ENCODE measurements around the gene AP4S1.
"Not testable (repeated sequence)": the region's sequence is repeated elsewhere in the genome, so short reads cannot be mapped to it uniquely, and the experiment has no call there.

AP4S1 gene

DNA sequence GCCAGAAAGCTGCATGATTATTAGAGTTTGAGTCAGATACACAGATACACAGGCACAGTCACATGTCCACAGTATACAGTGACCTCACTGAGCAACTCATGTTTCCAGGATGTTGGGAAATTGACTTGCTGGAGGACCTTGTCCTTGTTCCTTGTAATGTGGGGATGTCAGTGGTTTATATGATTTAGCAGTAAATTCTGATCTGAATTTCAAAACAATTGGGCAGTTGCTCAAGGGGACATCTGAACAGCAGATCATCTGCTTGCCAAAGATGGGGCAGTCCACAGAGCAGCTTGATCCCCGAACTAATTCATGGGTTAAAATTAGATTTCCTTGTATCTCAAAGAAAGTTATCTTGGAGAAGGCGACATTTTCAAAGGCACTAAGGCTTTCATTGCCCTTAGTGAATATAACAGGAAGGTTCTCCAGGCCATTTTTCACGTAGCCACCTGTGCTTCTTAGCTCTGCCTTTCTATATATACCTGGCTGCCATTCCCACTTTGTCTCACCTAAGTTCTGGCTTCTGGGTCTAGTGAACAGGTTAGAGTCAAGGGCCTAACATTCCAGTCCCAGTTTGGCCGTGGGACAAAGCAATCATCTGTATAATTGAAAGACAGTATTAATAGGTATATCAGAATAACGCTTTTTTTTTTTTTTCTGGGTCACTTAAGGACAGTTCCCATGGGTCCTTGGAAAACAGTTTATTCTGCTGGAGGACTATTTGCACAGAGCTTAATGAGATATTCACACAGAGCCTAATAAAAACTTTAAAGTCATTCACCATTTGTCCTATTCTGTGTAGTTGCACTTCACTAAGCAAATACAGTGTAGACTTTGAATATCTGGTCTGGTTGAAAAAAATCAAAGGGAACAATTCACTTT, 65.7 kb downstream of the AP4S1 start:
- DNase-seq = no peak

GRCh38 chr14:31092160-31092708, 66.8 kb downstream of the AP4S1 start:
- no peak for DNase-seq

DNA sequence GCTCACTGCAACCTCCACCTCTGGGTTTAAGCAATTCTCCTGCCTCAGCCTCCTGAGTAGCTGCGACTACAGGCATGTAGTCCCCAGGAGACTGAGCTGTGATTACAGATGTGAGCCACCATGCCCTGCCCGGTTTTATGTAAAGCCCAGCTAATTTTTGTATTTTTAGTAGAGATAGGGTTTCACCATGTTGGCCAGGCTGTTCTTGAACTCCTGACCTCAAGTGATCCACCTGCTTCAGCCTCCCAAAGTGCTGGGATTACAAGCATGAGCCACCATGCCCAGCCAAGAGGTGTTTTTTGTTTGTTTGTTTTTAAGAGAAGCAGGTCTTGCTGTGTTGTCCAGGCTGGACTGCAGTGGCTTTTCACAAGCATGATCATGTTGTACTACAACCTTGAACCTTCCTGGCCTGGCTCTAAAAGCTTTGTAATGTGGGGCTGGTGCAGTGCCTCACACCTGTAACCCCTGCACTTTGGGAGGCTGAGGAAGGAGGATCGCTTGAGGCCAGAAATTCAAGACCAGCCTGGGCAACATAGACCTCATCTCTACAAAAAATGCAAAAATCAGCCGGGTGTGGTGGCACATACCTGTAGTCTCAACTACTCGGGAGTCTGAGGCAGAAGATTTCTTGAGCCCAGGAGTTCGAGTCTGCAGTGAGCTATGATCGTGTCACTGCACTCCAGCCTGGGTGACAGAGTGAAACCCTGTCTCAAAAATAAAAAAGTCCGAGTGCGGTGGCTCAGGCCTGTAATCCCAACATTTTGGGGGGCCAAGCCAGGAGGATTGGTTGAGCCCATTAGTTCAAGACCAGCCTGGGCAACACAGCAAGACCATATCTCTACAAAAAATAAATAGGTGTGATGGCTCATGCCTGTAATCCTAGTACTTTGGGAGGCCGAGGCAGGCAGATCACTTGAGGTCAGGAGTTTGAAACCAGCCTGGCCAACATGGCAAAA, 68.7 kb downstream of the AP4S1 start:
- DNase-seq = not testable (repeated sequence)

GRCh38 chr14:31095817-31096216, 70.4 kb downstream of the AP4S1 start:
- DNase-seq = not testable (repeated sequence)

DNA sequence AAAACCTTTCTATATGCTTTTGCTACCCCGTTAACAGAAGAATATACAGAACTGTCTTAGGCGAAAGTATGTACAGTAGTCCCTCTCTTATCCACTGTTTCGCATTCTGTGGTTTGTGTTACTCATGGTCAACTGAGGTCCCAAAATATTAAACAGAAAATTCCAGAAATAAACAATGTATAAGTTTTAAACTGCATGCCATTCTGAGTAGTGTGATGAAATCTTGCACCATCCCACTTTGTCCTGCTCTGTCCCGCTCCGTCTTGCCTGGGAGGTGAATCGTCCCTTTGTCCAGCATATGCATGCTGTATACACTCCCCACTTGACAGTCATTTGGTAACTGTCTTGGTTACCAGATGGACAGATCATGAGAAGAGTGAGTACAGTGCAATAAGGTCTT, 70.8 kb downstream of the AP4S1 start:
- DNase-seq = no peak

- DNase-seq = no peak
Measured at GRCh38 chr14:31097081-31097480, 71.6 kb downstream of the AP4S1 start.

GRCh38 chr14:31106768-31107167, 81.3 kb downstream of the AP4S1 start:
- DNase-seq = no peak

DNA sequence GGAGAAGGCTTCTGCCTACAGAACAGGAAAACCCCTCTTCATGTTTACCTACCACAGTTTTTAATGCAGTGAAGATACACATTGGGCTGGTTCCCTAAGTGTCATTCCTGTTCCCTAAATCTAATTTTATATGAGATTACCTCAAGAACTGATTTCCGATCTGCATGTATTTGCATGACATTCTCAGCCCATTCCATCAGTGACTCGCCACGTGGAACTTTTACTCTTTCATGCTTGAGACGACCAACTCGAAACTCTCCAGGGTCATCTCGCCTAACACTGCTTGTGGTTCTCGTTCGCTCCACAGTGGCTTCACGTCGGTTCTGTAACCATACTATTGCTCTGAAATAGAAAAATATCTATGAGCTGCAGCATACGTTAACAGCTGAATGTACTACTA, 83.8 kb downstream of the AP4S1 start:
- no peak for DNase-seq

DNA sequence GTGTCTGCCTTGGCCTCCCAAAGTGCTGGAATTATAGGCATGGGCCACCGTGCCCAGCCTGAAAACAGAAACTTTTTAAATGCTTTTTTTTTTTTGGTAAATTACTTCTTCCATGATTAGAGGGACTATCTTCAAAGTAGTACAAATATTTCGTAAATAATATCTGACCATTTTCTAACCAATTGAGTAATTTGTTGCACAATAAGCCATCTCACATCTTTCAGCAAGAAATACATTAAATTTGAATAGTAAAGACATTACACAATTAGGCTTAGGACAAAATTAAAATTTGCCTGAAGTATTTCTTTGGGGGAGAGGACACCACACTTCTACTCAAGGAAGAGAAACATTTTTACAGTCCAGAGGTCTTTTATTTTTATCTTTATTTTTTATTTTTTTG, 85.4 kb downstream of the AP4S1 start:
- no peak for DNase-seq

DNA sequence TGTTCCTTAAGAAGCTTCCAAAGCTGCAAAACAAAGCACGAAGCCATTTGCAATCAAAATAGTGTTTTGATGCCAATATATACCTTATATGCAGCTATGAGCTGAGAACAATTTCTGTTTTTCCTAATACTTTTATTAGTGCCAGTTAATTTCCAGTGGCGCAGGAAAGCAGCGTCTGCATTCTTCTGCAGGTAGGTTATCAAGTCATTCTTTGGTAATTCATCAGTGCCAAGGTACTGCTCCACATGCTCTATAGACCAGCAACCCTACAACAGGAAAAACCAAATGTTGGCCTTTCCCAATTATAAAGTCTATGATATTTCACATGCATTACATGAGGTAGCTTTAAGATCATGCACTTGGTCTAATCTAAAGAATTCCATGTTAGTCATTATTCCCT, 88.3 kb downstream of the AP4S1 start:
- DNase-seq = no peak

GRCh38 chr14:31118892-31119291, 93.4 kb downstream of the AP4S1 start:
- no peak for DNase-seq

GRCh38 chr14:31122098-31122611, 96.7 kb downstream of the AP4S1 start:
- DNase-seq = no peak

DNA sequence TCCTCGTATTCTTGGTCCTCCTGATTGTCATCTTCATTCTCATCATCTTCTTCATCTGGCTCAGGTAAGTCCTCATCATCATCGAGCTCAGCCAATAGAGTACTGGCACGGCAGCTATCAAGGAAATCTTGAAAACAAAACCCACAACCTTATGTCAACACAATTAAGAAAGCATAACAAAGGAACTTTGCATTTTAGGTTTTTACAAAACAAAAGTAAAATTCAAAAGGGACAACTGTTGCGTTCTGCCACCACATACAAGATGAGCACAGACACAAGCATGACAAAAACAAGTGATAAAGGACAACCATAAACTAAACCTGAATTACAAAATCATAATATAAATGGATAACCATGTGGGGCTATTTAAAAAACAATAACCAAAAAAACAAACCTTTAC, 97.5 kb downstream of the AP4S1 start:
- DNase-seq = no peak

DNA sequence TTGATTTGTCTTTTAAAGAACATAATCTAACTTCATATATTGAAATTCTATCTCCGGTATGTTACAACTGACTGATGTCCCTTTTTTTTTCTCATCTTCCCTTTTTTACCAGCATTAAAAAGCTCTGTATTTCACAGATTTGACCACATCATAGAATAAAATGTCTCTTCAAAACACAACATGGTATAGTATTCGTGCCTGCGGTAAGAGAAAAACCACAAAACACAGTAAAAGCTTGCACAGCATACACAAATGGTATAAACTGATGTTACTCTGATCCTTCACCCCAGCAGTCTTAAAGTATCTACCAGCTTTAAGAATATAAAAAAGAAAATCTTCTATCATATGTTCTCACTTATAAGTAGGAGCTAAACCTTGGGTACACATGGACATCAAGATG, 98.7 kb downstream of the AP4S1 start:
- DNase-seq = no peak

GRCh38 chr14:31125231-31125630, 99.8 kb downstream of the AP4S1 start:
- no peak for DNase-seq

GRCh38 chr14:31126680-31127079, 101.2 kb downstream of the AP4S1 start:
- DNase-seq = no peak

DNA sequence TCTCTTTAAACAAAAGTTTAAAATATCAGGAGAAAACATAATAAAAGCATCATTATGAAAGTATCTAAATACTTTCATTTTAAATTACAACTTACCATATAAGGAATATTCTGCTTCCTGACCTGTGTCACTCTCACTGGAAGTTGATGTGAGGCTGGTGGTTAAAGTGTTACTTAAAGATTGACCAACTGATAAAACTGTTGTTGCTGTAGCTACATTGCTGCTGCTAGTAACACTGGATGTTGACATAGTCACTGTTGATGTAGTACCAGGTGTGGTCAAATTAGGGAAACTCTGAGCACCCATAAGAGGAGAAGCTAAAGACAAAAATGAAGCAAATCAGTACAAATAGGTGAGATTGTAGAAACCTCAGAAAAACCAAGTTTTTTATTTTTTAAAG, 102.2 kb downstream of the AP4S1 start:
- no peak for DNase-seq

DNA sequence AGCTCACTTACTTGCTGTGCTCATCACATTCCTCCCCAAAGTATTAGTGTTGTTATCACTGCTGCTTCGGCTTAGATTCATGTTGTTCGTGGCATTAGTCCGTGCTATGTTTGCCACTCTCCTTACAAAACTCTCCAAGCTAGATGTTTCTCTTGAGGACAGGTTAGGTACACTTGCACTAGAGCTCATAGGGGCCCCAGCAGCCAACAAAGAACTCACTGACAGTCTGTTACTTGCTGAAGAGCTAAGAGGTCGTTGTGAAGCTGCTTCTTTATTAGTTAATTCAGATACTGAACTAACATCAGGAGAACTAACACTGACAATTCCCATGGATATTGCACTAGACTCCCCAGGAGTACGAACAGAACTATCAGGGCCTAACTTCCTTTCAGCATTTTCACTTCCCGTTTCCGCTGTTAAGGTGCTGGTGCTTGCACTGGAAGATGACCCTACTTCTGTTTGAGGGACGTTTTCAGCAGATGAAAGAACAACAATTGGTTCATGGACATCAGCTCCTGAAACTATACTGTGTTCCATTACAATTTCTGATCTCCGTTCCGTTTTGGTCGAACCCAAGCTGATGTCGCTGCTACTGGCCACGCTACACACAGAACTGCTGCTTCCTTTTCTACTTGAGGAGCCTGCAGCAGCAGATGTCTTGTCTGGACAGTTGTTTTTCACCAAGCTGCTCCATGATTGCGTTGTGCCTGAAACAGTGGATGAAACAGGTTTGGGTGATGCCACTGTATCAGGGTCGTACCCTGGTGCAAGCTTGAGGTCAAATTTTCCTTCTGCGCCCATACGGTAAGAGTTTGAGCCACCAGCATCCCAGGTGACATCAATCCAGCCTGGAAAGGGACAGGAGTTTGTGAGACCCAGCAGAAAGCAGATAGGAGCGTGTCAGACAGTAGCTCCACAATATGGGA, 103.4 kb downstream of the AP4S1 start:
- DNase-seq = no peak

DNA sequence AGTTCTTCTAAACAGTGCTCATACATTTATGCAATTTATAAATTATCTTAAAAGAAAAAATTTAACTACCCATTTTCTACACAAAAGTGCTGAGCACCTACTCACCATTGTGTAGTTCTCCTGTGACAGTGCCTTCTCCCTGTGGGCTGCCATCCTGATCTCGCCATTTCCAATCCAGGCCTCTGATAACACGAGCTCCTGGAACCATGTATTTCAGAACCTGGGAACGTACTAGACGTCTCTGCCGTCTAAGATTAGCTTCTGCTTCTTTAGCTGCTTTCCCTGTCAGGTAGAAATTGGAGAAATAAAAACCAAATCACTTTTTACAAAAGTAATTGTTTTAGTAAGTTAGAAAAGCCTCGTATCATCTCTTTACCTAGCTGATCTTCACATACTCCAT, 107.7 kb downstream of the AP4S1 start:
- DNase-seq = no peak

- DNase-seq = no peak
Measured at GRCh38 chr14:31137214-31137889, 111.9 kb downstream of the AP4S1 start.

GRCh38 chr14:31138301-31138700, 112.9 kb downstream of the AP4S1 start:
- DNase-seq = no peak
